ENCODE measurements around the gene DLEC1.

DNA sequence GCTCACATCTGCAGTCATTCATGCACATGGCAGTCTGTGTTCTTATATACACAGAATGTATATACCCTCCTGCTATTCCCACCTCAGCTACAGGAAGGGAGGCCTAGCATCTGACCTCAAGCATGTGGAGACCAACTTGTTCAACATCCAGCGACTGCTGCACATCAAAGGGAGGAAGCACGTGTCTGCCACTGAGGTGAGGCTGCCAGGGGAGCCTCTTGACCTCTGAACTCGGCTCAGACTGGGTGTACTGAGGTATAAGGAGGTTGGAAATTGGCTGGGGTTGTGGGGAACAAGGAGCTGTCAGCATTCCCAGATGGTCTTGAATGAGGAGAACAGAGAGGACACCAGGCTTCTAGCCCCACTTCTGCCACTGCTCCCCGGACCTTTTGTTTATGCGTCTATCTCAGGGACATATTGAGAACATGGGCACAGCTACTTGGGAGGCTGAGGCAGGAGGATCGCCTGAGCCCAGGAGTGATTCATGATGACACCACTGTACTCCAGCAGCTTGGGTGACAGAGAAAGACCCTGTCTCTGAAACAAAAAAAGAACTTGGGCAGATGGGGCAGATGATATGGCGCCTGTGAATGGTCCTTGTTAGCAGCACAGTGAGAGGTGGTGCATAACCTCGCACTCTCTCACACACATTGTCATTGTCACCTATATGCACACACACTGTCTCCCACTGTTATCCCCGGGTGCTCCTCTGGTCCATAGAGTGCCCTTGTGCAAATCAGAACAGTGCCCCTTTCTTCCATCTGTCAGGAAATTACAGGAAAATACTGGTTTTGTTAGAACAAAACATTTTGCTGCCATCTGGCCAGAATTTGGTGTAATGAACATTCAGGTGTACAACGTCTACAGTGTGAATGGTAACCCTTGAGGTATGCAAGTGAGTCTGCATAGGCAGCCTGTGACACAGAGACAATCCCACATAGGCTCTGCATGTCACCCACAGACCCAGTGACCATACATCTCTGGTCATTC is 43.1 kb upstream of the DLEC1 start:
- TF ChIP-seq, protein P1, sequence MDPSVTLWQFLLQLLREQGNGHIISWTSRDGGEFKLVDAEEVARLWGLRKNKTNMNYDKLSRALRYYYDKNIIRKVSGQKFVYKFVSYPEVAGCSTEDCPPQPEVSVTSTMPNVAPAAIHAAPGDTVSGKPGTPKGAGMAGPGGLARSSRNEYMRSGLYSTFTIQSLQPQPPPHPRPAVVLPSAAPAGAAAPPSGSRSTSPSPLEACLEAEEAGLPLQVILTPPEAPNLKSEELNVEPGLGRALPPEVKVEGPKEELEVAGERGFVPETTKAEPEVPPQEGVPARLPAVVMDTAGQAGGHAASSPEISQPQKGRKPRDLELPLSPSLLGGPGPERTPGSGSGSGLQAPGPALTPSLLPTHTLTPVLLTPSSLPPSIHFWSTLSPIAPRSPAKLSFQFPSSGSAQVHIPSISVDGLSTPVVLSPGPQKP (IDR thresholded peaks at IDR 0.05; ENCODE audit: borderline replicate concordance, low read depth, low read length) = no peak
- TF ChIP-seq, protein P2, sequence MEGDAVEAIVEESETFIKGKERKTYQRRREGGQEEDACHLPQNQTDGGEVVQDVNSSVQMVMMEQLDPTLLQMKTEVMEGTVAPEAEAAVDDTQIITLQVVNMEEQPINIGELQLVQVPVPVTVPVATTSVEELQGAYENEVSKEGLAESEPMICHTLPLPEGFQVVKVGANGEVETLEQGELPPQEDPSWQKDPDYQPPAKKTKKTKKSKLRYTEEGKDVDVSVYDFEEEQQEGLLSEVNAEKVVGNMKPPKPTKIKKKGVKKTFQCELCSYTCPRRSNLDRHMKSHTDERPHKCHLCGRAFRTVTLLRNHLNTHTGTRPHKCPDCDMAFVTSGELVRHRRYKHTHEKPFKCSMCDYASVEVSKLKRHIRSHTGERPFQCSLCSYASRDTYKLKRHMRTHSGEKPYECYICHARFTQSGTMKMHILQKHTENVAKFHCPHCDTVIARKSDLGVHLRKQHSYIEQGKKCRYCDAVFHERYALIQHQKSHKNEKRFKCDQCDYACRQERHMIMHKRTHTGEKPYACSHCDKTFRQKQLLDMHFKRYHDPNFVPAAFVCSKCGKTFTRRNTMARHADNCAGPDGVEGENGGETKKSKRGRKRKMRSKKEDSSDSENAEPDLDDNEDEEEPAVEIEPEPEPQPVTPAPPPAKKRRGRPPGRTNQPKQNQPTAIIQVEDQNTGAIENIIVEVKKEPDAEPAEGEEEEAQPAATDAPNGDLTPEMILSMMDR (conservative IDR thresholded peaks at IDR 0.05; ENCODE audit: low read depth, low read length) = no peak
- TF ChIP-seq POLR2A (IDR thresholded peaks at IDR 0.05; ENCODE audit: low read depth, low read length) (no peak), CEBPB (IDR thresholded peaks at IDR 0.05; ENCODE audit: low read depth, low read length) (no peak), FOS (IDR thresholded peaks at IDR 0.05; ENCODE audit: low read depth, low read length) (no peak), RAD21 (IDR thresholded peaks at IDR 0.05; ENCODE audit: low read length) (no peak), BHLHE40 (IDR thresholded peaks at IDR 0.05; ENCODE audit: low read depth, low read length) (no peak), CHD1 (IDR thresholded peaks at IDR 0.05; ENCODE audit: low read depth, low read length) (no peak), SMC3 (IDR thresholded peaks at IDR 0.05; ENCODE audit: low read depth, low read length) (no peak), RFX5 (IDR thresholded peaks at IDR 0.05; ENCODE audit: low read depth, low read length) (no peak), RCOR1 (IDR thresholded peaks at IDR 0.05; ENCODE audit: insufficient replicate concordance, low read length) (no peak), MAZ (IDR thresholded peaks at IDR 0.05; ENCODE audit: borderline replicate concordance, low read depth, low read length) (no peak), NFE2L2 (IDR thresholded peaks at IDR 0.05; ENCODE audit: low read depth, low read length) (no peak)
- TF ChIP-seq, protein P3, sequence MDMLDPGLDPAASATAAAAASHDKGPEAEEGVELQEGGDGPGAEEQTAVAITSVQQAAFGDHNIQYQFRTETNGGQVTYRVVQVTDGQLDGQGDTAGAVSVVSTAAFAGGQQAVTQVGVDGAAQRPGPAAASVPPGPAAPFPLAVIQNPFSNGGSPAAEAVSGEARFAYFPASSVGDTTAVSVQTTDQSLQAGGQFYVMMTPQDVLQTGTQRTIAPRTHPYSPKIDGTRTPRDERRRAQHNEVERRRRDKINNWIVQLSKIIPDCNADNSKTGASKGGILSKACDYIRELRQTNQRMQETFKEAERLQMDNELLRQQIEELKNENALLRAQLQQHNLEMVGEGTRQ (IDR thresholded peaks at IDR 0.05; ENCODE audit: low read depth, low read length) = no peak
